H1 (cell line): ENCODE measurements around the gene ARHGAP22. TPM values are rescaled to one million over a fixed set of nuclear protein-coding genes. Genes with fewer than 3 reads are reported as not detected.

Source experiments
- E2F6 ChIP-seq: IDR thresholded peaks from 2 replicates; pipeline ENCODE4 v1.6.1; 2012; ENCODE audit warnings: inconsistent platforms
- SAP30 ChIP-seq: fragments of 300-600 bp; sonication (generic); IDR thresholded peaks from 2 replicates; pipeline ENCODE4 v1.7.1; 2012; ENCODE audit warnings: low read length, moderate library complexity, mild to moderate bottlenecking, inconsistent platforms; ENCODE audit not compliant: insufficient read depth, insufficient replicate concordance
- SP4 ChIP-seq: IDR thresholded peaks from 2 replicates; pipeline ENCODE4 v1.6.1; 2012; ENCODE audit warnings: low read length, inconsistent platforms
- SUZ12 ChIP-seq: fragments of 200-600 bp; sonication (generic); IDR thresholded peaks from 2 replicates; pipeline ENCODE4 v1.6.1; 2012; ENCODE audit warnings: mild to moderate bottlenecking, inconsistent platforms, low read length, moderate library complexity, mixed read lengths
- polyA plus RNA-seq, 7 experiments: library from polyadenylated mRNA; depleted of rRNA in 3 of 7; stranded (reverse) in 5 of 7; unstranded in 2 of 7; fragments of >200 nt in 5 of 7; fragments of 200-250 nt in 2 of 7; gene quantifications; 1 replicate in 5 of 7; 2 replicates in 1 of 7; 4 replicates in 1 of 7; pipeline versions ENCODE4 v1.2.1 to v1.2.3, GENCODE V29; 2011 to 2013; ENCODE audit warnings: missing spikeins in 2 of 7, mixed read lengths in 2 of 7
- total RNA-seq: library from RNA; stranded (reverse); fragmentation: NEBNext Ultra II Directional; extraction: Animal tissue kit (Norgen Biotek cat#: 25700); gene quantifications from 2 replicates; pipeline ENCODE4 v1.2.1, GENCODE V29; 2021

The ARHGAP22 gene
- total and polyA plus RNA-seq, 2 of the 8 experiments (the other 6 are each of a cell fraction or from before 2014, with no cell fraction given), result 3.6 to 11.2 TPM

- TF ChIP-seq SP4, result no peak
- no peak for TF ChIP-seq SAP30
- no peak for TF ChIP-seq E2F6
- TF ChIP-seq SUZ12, result no peak
Measured at GRCh38 chr10:48526846-48527505, 77.9 kb downstream of the ARHGAP22 start (continued).
